OCI-LY7 (cell line): ENCODE data around the gene JPT2.

Source experiments
- CTCF ChIP-seq: fragments of 200-600 bp; sonication (generic); conservative IDR thresholded peaks from 2 replicates; pipeline ENCODE4 v1.5.1; 2014; ENCODE audit warnings: mild to moderate bottlenecking, antibody characterized with exemption, low read length, moderate library complexity, mixed read lengths
- EZH2phosphoT487 ChIP-seq: fragments of 200-600 bp; sonication (generic); IDR thresholded peaks from 2 replicates; pipeline ENCODE4 v1.6.1; 2018; ENCODE audit warnings: low read depth, borderline replicate concordance, mild to moderate bottlenecking, mixed run types, antibody characterized with exemption, low read length, moderate library complexity, mixed read lengths

GRCh38 chr16:1654505-1655268, 23.4 kb upstream of the JPT2 start:
- TF ChIP-seq CTCF: no peak
- no peak for TF ChIP-seq EZH2phosphoT487
